ENCODE results near the gene LSP1.

- TF ChIP-seq, protein P1, sequence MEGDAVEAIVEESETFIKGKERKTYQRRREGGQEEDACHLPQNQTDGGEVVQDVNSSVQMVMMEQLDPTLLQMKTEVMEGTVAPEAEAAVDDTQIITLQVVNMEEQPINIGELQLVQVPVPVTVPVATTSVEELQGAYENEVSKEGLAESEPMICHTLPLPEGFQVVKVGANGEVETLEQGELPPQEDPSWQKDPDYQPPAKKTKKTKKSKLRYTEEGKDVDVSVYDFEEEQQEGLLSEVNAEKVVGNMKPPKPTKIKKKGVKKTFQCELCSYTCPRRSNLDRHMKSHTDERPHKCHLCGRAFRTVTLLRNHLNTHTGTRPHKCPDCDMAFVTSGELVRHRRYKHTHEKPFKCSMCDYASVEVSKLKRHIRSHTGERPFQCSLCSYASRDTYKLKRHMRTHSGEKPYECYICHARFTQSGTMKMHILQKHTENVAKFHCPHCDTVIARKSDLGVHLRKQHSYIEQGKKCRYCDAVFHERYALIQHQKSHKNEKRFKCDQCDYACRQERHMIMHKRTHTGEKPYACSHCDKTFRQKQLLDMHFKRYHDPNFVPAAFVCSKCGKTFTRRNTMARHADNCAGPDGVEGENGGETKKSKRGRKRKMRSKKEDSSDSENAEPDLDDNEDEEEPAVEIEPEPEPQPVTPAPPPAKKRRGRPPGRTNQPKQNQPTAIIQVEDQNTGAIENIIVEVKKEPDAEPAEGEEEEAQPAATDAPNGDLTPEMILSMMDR (conservative IDR thresholded peaks at IDR 0.05), result peak; percentile 85
- TF ChIP-seq ZFX (IDR thresholded peaks at IDR 0.05), result no peak
Measured at GRCh38 chr11:1837171-1838076, 15.5 kb upstream of the LSP1 start.
